22Rv1 (cell line): Measurements from ENCODE around the gene SLC6A6.

ENCODE experiments used
- ZFX ChIP-seq: fragments of 450-650 bp; IDR thresholded peaks from 2 replicates; pipeline ENCODE4 v1.6.1; 2017; ENCODE audit warnings: antibody characterized with exemption, borderline replicate concordance
- TF ChIP-seq, protein P1 (sequence below): fragments of 450-650 bp; IDR thresholded peaks from 2 replicates; pipeline ENCODE4 v1.5.1; 2017; ENCODE audit warnings: mild to moderate bottlenecking

DNA sequence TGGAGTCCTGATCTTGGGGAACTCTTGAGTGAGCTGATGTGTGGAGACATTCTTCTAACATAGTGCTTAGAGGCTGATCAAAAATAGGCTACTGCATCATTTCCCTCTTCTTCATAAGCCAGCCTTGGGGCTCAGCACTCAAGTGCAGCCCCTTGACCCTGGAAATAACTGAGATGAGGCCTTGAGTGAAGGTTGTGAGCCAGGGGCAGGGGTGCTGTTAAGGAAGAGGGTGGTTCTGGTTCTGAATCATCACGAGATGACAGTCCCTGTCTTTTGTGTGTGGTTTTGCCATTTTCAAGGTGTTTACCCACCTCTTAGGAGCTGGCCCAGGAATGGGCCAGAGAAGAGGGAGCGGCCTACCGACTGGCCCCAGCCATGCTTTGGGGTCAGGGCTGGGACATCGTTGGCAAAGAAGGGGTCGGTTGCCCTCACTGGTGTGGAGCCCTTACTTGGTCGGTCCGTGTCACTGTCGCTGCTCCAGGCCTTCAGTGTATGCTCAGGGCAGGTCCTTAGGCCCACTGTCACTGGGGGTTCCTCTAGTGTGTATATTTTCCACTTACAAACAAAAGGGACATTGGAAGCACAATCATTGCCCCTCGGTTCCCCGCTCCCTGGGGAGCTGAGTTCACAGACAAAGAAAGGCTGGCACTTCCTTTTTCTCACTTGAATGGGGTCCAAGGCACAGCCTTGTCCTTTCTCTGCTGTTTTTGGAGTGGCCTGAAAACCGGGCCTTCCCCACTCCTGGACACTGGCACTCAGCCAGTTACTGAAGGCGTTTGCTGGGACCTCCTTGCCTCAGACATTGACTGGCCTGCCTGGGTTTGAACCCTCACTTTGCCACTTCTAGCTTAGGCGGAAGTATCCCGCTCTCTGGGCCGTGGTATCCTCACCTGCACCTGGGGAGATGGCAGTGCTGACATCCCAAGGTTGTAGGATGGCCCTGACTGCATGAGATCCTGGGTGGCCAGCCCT is 46.6 kb downstream of the SLC6A6 start:
- TF ChIP-seq, protein P1, sequence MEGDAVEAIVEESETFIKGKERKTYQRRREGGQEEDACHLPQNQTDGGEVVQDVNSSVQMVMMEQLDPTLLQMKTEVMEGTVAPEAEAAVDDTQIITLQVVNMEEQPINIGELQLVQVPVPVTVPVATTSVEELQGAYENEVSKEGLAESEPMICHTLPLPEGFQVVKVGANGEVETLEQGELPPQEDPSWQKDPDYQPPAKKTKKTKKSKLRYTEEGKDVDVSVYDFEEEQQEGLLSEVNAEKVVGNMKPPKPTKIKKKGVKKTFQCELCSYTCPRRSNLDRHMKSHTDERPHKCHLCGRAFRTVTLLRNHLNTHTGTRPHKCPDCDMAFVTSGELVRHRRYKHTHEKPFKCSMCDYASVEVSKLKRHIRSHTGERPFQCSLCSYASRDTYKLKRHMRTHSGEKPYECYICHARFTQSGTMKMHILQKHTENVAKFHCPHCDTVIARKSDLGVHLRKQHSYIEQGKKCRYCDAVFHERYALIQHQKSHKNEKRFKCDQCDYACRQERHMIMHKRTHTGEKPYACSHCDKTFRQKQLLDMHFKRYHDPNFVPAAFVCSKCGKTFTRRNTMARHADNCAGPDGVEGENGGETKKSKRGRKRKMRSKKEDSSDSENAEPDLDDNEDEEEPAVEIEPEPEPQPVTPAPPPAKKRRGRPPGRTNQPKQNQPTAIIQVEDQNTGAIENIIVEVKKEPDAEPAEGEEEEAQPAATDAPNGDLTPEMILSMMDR, result no peak
- TF ChIP-seq ZFX, result no peak
